DND-41 (cell line): ENCODE results near the gene QSOX1.

Source experiments
- EZH2 ChIP-seq: IDR thresholded peaks from 3 replicates; pipeline ENCODE4 v1.6.1; 2012; ENCODE audit warnings: borderline replicate concordance, low read depth, mild to moderate bottlenecking, moderate library complexity, low read length, inconsistent platforms; ENCODE audit not compliant: severe bottlenecking
- TF ChIP-seq, protein P1 (sequence below): IDR thresholded peaks from 2 replicates; pipeline ENCODE4 v1.5.1; 2012; ENCODE audit warnings: borderline replicate concordance, low read length, moderate library complexity, mild to moderate bottlenecking; ENCODE audit not compliant: poor library complexity, severe bottlenecking; ENCODE audit errors: extremely low read depth

GRCh38 chr1:180133193-180133592 lies 21.5 kb upstream of the QSOX1 start:
- TF ChIP-seq, protein P1, sequence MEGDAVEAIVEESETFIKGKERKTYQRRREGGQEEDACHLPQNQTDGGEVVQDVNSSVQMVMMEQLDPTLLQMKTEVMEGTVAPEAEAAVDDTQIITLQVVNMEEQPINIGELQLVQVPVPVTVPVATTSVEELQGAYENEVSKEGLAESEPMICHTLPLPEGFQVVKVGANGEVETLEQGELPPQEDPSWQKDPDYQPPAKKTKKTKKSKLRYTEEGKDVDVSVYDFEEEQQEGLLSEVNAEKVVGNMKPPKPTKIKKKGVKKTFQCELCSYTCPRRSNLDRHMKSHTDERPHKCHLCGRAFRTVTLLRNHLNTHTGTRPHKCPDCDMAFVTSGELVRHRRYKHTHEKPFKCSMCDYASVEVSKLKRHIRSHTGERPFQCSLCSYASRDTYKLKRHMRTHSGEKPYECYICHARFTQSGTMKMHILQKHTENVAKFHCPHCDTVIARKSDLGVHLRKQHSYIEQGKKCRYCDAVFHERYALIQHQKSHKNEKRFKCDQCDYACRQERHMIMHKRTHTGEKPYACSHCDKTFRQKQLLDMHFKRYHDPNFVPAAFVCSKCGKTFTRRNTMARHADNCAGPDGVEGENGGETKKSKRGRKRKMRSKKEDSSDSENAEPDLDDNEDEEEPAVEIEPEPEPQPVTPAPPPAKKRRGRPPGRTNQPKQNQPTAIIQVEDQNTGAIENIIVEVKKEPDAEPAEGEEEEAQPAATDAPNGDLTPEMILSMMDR, result no peak
- no peak for TF ChIP-seq EZH2
